D721Med (cell line): Measurements from ENCODE around the gene SPOCK1.
A peak's percentile ranks its signal among the peaks of the same experiment; 100 is the strongest.

Source experiments
- DNase-seq: peaks from one replicate; pipeline ENCODE4 v3.0.0; 2011; ENCODE audit warnings: low spot score; ENCODE audit not compliant: insufficient read length
- FAIRE-seq: peaks from 2 replicates; lab custom pipeline; 2011; peaks lifted over from hg19 to GRCh38; lab: Jason Lieb, UNC
- TF ChIP-seq, protein P1 (sequence below): IDR thresholded peaks from 2 replicates; pipeline ENCODE4 v1.5.1; 2012; ENCODE audit warnings: mild to moderate bottlenecking, control low read depth; ENCODE audit not compliant: insufficient read depth; ENCODE audit errors: missing control alignments

SPOCK1 gene

DNA sequence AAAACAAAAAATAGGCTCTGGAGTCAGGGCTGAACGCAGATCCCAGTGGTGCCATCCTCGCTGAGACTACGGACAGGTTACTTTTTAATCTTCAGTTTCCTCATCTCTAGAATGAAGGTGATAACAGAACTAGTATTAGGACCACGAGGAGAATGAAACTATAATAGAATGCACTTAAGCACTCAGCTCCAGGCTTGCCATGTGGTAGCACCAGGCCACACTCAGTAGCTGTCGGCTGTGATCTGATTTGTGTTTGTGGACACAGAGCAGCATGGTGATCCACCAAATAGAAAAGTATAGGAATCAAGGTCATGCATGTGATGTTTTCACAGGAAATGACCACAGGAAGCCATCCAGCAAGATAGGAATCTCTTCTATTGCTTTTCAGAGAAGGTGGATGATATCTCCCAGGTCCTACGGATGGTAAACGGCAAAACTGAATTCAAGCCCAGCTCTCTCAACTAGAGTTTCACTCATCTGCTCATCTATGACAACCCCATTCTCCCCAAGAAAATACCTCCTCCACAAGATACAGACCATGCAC, 498.0 kb downstream of the SPOCK1 start:
- DNase-seq (no peak), FAIRE-seq (no peak)
- TF ChIP-seq, protein P1, sequence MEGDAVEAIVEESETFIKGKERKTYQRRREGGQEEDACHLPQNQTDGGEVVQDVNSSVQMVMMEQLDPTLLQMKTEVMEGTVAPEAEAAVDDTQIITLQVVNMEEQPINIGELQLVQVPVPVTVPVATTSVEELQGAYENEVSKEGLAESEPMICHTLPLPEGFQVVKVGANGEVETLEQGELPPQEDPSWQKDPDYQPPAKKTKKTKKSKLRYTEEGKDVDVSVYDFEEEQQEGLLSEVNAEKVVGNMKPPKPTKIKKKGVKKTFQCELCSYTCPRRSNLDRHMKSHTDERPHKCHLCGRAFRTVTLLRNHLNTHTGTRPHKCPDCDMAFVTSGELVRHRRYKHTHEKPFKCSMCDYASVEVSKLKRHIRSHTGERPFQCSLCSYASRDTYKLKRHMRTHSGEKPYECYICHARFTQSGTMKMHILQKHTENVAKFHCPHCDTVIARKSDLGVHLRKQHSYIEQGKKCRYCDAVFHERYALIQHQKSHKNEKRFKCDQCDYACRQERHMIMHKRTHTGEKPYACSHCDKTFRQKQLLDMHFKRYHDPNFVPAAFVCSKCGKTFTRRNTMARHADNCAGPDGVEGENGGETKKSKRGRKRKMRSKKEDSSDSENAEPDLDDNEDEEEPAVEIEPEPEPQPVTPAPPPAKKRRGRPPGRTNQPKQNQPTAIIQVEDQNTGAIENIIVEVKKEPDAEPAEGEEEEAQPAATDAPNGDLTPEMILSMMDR, result no peak

DNA sequence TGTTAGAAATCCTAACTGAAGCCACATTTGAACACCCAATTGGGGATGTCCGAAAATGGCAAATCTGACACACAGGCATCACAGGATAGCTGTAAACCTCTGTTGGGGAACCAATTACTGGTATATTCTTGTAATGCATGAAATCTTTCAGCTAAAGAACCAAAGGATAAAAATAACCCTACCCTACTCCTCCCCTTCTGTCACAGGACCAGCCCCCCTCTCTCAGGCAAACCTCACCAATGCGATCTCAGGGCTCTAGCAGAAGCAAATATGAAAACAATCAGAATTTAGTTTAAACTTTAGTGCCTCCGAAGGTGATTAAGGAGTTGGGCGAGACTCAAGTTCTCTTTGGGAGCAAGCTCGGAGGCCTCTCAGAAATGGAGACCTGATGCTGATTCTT, 499.3 kb downstream of the SPOCK1 start:
- FAIRE-seq (no peak), DNase-seq (no peak)
- TF ChIP-seq, protein P1, result no peak

GRCh38 chr5:136998854-136999357, 500.2 kb downstream of the SPOCK1 start:
- no peak for FAIRE-seq
- TF ChIP-seq, protein P1, result no peak
- DNase-seq, result no peak

DNA sequence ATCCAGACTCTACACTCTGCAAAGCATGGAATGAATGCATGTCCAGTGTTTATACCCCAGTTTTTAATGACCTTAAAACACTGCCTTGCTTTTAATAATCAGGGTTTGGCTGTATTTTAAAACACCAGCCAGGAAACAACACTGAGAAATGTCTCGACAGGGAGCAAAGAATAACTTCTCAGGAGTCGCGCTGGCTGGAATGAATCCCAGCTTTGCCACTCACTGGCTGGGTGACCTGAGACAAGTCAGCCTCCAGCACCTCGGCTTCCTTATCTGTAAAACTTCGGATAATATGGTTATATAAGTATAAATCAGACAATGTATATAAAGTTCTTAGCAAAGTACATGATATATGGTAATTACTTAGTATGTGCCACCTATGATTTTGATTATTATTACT, 505.0 kb downstream of the SPOCK1 start:
- FAIRE-seq, result no peak
- DNase-seq, result no peak
- TF ChIP-seq, protein P1, result no peak

GRCh38 chr5:136992796-136993489, 506.2 kb downstream of the SPOCK1 start:
- DNase-seq, result peak; percentile 54
- FAIRE-seq, result peak; percentile 84
- TF ChIP-seq, protein P1, result no peak

- FAIRE-seq (no peak), DNase-seq (no peak)
- TF ChIP-seq, protein P1, result no peak
Measured at GRCh38 chr5:136985785-136986475, 513.2 kb downstream of the SPOCK1 start.
